Stimulated activated effector memory CD8-positive, alpha-beta T cell treated with anti-CD3 and anti-CD28 coated beads, Interleukin-12 subunit alpha, Interleukin-12 subunit beta, amount 100 ng/mL, for 72 hours (primary cell): ENCODE data around the gene CREB3L1.
"Not testable (repeated sequence)": the region's sequence is repeated elsewhere in the genome, so short reads cannot be mapped to it uniquely, and the experiment has no call there.

Source experiments
- ATAC-seq: fragments of 150-1000 bp; cut with Tn5 transposase; 2 replicates; pipeline ENCODE4 v1.10.0; 2021
- DNase-seq, 2 donors: peaks; one replicate each; pipeline ENCODE4 v3.0.0; 2021 to 2022; ENCODE audit warnings: low spot score in 2 of 2
- H3K27ac Mint-ChIP-seq: one replicate; pipeline ENCODE4 v1.8.0; 2022; ENCODE audit warnings: mild to moderate bottlenecking, mixed read lengths
- H3K36me3 Mint-ChIP-seq: one replicate; pipeline ENCODE4 v1.8.0; 2022; ENCODE audit warnings: mild to moderate bottlenecking, mixed read lengths
- H3K4me1 Mint-ChIP-seq: one replicate; pipeline ENCODE4 v1.8.0; 2022; ENCODE audit warnings: mixed read lengths
- H3K4me3 Mint-ChIP-seq: one replicate; pipeline ENCODE4 v1.8.0; 2022; ENCODE audit warnings: mild to moderate bottlenecking, mixed read lengths
- H3K9me3 Mint-ChIP-seq: one replicate; pipeline ENCODE4 v1.8.0; 2022; ENCODE audit warnings: mixed read lengths

Gene CREB3L1

GRCh38 chr11:46294365-46295309 lies 17.2 kb downstream of the CREB3L1 start:
- no peaks in the 10 kb centered on the region for H3K36me3 Mint-ChIP-seq
- ATAC-seq, result no peak
- H3K4me3 Mint-ChIP-seq, result peak overlapping the region; percentile 73
- no peak overlapping the region for H3K27ac Mint-ChIP-seq
- DNase-seq, result no peak
- peaks cover 20% of the 10 kb centered on the region for H3K4me1 Mint-ChIP-seq
- no peaks in the 10 kb centered on the region for H3K9me3 Mint-ChIP-seq

GRCh38 chr11:46295312-46296058 lies 18.0 kb downstream of the CREB3L1 start:
- H3K9me3 Mint-ChIP-seq, result no peaks in the 10 kb centered on the region
- no peaks in the 10 kb centered on the region for H3K36me3 Mint-ChIP-seq
- peaks cover 21% of the 10 kb centered on the region for H3K4me1 Mint-ChIP-seq
- peak; percentile 43 to 72 for DNase-seq
- no peak overlapping the region for H3K27ac Mint-ChIP-seq
- H3K4me3 Mint-ChIP-seq, result peak overlapping the region; percentile 73
- ATAC-seq, result peak; percentile 87

DNA sequence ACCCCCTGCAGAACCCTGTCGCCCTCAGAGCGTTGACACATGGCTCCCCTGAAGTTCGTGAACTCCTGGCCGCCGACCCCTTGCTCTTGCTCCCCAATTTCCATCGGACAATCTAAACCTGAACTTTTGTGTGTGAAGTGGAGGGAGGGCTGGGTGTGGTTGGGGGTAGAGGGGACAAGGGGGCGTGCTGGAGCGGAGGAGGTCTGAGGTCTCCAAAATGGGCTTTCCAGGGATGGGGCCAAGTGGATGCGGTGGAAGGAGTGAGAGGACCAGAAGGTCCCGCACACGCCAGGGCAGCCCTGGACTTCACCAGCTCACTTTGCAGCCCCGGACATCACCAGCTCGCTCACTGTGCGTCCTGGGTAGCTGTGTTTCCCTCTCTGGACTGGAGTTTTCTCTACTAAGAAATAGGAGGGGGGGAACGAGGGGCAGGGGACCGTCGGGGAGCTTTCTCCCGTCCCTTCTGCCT lies 18.6 kb downstream of the CREB3L1 start:
- no peaks in the 10 kb centered on the region for H3K36me3 Mint-ChIP-seq
- ATAC-seq (no peak), DNase-seq (no peak)
- no peak overlapping the region for H3K27ac Mint-ChIP-seq
- H3K9me3 Mint-ChIP-seq, result no peaks in the 10 kb centered on the region
- peak overlapping the region; percentile 73 for H3K4me3 Mint-ChIP-seq
- H3K4me1 Mint-ChIP-seq, result peaks cover 21% of the 10 kb centered on the region

GRCh38 chr11:46296528-46297448 lies 19.3 kb downstream of the CREB3L1 start:
- no peak for ATAC-seq
- no peaks in the 10 kb centered on the region for H3K9me3 Mint-ChIP-seq
- no peak overlapping the region for H3K27ac Mint-ChIP-seq
- H3K36me3 Mint-ChIP-seq, result no peaks in the 10 kb centered on the region
- DNase-seq, result no peak
- peak overlapping the region; percentile 73 for H3K4me3 Mint-ChIP-seq
- peaks cover 21% of the 10 kb centered on the region for H3K4me1 Mint-ChIP-seq

- H3K4me1 Mint-ChIP-seq, result peaks cover 16% of the 10 kb centered on the region
- no peak overlapping the region for H3K27ac Mint-ChIP-seq
- DNase-seq (no peak), ATAC-seq (peak; percentile 58)
- H3K36me3 Mint-ChIP-seq, result no peaks in the 10 kb centered on the region
- no peak overlapping the region for H3K4me3 Mint-ChIP-seq
- H3K9me3 Mint-ChIP-seq, result no peaks in the 10 kb centered on the region
Measured at GRCh38 chr11:46298699-46299433, 21.4 kb downstream of the CREB3L1 start.

- DNase-seq, result no peak
- no peaks in the 10 kb centered on the region for H3K36me3 Mint-ChIP-seq
- no peak overlapping the region for H3K4me3 Mint-ChIP-seq
- H3K4me1 Mint-ChIP-seq, result peaks cover 16% of the 10 kb centered on the region
- no peaks in the 10 kb centered on the region for H3K9me3 Mint-ChIP-seq
- ATAC-seq, result no peak
- no peak overlapping the region for H3K27ac Mint-ChIP-seq
Measured at GRCh38 chr11:46299451-46299961, 22.0 kb downstream of the CREB3L1 start.

DNA sequence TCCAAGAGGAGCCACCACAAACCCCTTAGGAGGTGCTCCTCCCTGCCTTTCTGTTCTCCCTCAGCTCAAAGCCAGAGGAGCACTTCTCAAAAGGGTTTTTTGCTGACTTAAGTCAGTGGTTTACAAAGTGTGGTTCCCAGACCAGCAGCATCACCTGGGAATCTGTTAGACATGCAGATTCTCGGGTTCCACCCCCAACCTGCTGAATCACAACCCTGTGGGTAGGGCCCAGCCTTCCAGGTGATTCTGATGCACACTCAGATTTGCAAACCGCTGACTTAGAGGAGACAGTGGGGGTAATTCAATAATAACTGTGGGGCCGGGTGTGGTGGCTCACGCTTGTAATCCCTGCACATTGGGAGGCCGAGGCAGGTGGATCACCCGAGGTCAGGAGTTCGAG lies 22.8 kb downstream of the CREB3L1 start:
- DNase-seq (no peak), ATAC-seq (peak; percentile 67)
- H3K4me1 Mint-ChIP-seq, result peaks cover 16% of the 10 kb centered on the region
- H3K27ac Mint-ChIP-seq, result no peak overlapping the region
- no peaks in the 10 kb centered on the region for H3K36me3 Mint-ChIP-seq
- H3K4me3 Mint-ChIP-seq, result no peak overlapping the region
- H3K9me3 Mint-ChIP-seq, result no peaks in the 10 kb centered on the region

DNA sequence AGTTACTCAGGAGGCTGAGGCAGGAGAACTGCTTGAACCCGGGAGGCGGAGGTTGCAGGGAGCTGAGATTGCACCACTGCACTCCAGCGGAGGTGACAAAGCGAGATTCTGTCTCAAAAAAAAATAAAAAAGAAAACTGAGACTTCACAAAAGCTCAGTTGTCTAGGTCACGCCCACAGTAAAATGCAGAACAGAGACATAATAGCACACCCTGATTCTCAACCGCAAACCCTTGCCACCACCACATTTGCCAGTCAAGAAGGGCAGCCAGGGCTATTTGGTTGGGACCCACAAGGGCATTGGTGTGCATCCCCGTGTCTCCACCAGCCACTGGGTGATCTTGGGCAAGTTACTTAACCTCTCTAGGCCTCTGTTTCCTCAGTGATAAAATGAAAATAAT lies 25.4 kb downstream of the CREB3L1 start:
- no peak overlapping the region for H3K27ac Mint-ChIP-seq
- H3K4me1 Mint-ChIP-seq, result peaks cover 9% of the 10 kb centered on the region
- H3K4me3 Mint-ChIP-seq, result no peak overlapping the region
- no peaks in the 10 kb centered on the region for H3K36me3 Mint-ChIP-seq
- ATAC-seq (no peak), DNase-seq (no peak)
- no peaks in the 10 kb centered on the region for H3K9me3 Mint-ChIP-seq

GRCh38 chr11:46304036-46304435 lies 26.6 kb downstream of the CREB3L1 start:
- H3K4me3 Mint-ChIP-seq, ATAC-seq, DNase-seq, H3K27ac Mint-ChIP-seq, H3K9me3 Mint-ChIP-seq, H3K36me3 Mint-ChIP-seq: not testable (repeated sequence)
- peaks cover 13% of the 10 kb centered on the region for H3K4me1 Mint-ChIP-seq

DNA sequence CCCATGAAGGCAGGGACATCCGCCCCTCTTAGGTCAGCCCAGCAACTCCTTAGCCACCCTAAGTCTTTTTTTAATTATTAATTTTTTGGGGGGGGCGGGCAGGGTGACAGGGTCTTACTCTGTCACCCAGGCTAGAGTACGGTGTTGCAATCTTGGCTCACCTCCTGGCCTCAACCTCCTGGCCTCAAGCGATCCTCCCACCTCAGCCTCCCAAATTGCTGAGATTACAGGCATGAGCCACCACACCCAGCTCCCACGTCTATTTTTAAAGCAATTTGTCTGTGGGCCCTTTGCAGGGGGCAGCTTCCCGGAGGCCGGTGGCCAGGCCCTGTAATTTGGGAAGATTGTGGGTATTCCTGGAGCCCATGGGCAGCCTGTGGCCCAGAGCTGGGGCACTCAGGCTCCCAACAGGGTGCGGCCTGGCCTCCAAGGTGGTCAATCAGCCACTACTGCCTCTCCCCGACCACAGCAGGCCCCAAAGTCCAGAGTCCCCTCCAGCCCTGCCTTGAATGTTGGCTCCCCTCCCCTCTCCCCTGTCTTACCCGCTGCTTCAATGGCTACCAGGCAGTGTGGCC lies 27.2 kb downstream of the CREB3L1 start:
- Mint-ChIP-seq H3K4me1 (peaks cover 6% of the 10 kb centered on the region), H3K27ac (no peak overlapping the region), H3K9me3 (no peaks in the 10 kb centered on the region), H3K36me3 (no peaks in the 10 kb centered on the region), H3K4me3 (no peak overlapping the region)
- DNase-seq (no peak), ATAC-seq (no peak)

- H3K9me3 Mint-ChIP-seq, result no peaks in the 10 kb centered on the region
- DNase-seq (no peak), ATAC-seq (no peak)
- H3K4me1 Mint-ChIP-seq, result peaks cover 5% of the 10 kb centered on the region
- no peaks in the 10 kb centered on the region for H3K36me3 Mint-ChIP-seq
- H3K27ac Mint-ChIP-seq, result no peak overlapping the region
- H3K4me3 Mint-ChIP-seq, result no peak overlapping the region
Measured at GRCh38 chr11:46305295-46305694, 27.8 kb downstream of the CREB3L1 start.

DNA sequence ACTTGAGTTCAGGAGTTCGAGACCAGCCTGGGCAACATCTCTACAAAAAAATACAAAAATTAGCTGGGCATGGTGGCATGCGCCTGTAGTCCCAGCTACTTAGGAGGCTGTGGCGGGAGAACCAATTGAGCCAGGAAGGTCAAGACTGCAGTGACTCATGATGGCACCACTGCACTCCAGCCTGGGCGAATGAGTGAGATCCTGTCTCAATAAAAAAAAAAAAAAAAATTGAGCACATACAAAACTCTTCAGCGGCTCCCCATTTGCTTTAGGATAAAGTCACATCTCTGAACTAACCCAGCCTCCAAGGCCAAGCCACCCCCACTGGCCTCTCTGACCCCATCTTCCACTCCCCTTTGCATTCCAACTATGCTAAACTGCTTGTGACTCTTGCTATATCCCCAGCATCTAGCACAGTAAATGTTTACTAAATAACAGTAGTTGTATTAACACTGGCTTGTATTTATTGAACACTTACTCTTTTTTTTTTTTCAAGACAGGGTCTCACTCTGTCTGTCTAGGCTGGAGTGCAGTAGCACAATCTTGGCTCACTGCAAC lies 28.9 kb downstream of the CREB3L1 start:
- ATAC-seq, result no peak
- Mint-ChIP-seq H3K4me1 (peaks cover 5% of the 10 kb centered on the region), H3K9me3 (no peaks in the 10 kb centered on the region), H3K27ac (no peak overlapping the region), H3K4me3 (no peak overlapping the region), H3K36me3 (no peaks in the 10 kb centered on the region)
- DNase-seq, result no peak

DNA sequence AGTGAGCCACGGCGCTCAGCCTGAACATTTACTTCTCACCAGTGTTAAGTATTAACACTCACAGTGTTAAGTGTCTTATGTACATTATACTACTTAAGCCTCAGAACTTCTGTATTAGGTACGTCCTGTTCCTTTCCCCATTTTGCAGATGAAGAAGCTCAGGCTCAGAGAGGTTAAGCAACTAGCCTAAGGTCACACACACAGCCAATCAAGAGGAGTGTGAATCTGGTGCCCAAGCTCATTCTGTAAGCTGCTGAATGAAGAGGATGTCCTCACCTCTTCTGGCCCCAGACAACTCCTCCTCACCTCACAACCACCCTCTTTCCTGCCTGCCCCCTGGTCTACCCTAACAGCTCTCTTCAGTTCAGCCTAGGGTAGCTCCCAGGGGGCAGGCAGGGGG lies 29.9 kb downstream of the CREB3L1 start:
- Mint-ChIP-seq H3K36me3 (no peaks in the 10 kb centered on the region), H3K9me3 (no peaks in the 10 kb centered on the region), H3K4me1 (peaks cover 5% of the 10 kb centered on the region), H3K4me3 (no peak overlapping the region), H3K27ac (no peak overlapping the region)
- DNase-seq (no peak), ATAC-seq (no peak)
